Frontal cortex (tissue), 4 donors: ENCODE data around the gene MDN1. TPM values are rescaled to one million over a fixed set of nuclear protein-coding genes. Genes with fewer than 3 reads are reported as not detected.
A peak's percentile ranks its signal among the peaks of the same experiment; 100 is the strongest.
"Not testable (repeated sequence)": the region's sequence is repeated elsewhere in the genome, so short reads cannot be mapped to it uniquely, and the experiment has no call there.

ENCODE experiments used
- DNase-seq, 2 donors: peaks; one replicate each; pipeline ENCODE4 v3.0.0; 2012; ENCODE audit warnings: low spot score in 2 of 2
- FAIRE-seq: peaks from 2 replicates; lab custom pipeline; 2012; peaks lifted over from hg19 to GRCh38; lab: Jason Lieb, UNC
- total RNA-seq: library from RNA; depleted of rRNA; stranded (reverse); fragments of >200 nt; gene quantifications from one replicate; pipeline ENCODE4 v1.2.3, GENCODE V29; 2014
- donor health status: control.
- donor health status: control.
- donor health status: control.

MDN1 gene, protein sequence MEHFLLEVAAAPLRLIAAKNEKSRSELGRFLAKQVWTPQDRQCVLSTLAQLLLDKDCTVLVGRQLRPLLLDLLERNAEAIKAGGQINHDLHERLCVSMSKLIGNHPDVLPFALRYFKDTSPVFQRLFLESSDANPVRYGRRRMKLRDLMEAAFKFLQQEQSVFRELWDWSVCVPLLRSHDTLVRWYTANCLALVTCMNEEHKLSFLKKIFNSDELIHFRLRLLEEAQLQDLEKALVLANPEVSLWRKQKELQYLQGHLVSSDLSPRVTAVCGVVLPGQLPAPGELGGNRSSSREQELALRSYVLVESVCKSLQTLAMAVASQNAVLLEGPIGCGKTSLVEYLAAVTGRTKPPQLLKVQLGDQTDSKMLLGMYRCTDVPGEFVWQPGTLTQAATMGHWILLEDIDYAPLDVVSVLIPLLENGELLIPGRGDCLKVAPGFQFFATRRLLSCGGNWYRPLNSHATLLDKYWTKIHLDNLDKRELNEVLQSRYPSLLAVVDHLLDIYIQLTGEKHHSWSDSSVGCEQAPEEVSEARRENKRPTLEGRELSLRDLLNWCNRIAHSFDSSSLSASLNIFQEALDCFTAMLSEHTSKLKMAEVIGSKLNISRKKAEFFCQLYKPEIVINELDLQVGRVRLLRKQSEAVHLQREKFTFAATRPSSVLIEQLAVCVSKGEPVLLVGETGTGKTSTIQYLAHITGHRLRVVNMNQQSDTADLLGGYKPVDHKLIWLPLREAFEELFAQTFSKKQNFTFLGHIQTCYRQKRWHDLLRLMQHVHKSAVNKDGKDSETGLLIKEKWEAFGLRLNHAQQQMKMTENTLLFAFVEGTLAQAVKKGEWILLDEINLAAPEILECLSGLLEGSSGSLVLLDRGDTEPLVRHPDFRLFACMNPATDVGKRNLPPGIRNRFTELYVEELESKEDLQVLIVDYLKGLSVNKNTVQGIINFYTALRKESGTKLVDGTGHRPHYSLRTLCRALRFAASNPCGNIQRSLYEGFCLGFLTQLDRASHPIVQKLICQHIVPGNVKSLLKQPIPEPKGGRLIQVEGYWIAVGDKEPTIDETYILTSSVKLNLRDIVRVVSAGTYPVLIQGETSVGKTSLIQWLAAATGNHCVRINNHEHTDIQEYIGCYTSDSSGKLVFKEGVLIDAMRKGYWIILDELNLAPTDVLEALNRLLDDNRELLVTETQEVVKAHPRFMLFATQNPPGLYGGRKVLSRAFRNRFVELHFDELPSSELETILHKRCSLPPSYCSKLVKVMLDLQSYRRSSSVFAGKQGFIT (N-terminal part only)
- 23.6 TPM for total RNA-seq

DNA sequence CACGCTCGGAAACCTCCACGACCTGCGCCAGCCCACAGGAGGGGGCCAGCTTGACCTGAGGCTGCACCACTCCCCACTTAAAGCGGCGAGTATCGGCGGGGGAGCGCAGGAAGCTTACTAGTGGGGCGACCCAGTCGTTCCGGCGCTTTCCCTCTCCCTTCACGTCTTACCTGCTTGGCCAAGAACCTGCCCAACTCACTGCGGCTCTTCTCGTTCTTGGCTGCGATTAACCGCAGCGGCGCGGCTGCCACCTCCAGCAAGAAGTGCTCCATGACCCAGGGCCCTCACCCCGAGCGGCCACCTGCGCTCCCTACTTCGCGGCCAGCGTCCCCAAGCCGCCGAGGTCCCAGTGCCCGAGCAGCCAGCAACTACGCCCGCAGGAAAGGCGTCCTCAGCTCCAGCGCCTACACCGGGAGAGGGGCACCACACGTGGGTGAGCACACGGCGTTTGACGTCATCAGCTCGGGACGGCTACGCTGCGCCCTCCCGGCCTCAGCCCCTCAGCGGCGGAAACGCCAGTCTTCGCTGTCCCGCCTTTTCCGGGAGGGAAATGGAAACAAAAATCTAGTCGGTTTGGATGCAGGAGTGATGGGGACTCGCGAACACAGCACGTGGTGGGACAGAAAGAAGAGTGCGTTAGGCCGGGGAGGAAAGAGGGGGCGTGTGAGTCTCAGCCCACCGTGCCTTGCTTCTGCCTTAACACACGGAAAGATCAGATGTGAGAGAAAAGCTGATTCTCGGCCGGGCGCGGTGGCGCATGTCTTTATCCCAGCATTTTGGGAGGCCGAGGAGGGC is at the start of gene MDN1:
Gene MDN1 (minus strand): TSS at position 459 of the 795 bp plus-strand sequence. CDS start 187 bp downstream, at position 272.
- FAIRE-seq = no peak
- peak; percentile 75 to 92 for DNase-seq

GRCh38 chr6:89866024-89866678 is 46.6 kb upstream of the MDN1 start:
- FAIRE-seq (no peak), DNase-seq (no peak)

DNA sequence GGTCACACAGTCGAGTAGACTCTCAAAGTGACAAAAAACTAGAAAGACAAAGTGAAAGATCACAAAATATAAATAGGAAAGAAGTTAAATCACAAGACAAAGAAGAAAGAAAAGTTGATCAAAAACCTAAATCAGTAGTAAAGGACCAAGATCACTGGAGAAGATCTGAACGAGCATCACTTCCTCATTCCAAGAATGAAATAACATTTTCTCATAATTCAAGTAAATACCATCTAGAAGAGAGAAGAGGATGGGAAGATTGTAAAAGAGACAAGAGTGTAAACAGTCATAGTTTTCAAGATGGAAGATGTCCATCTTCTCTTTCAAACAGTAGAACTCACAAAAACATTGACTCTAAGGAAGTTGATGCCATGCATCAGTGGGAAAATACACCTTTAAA is 43.1 kb upstream of the MDN1 start:
- no peak for DNase-seq
- FAIRE-seq = no peak

GRCh38 chr6:89862273-89862672 is 42.7 kb upstream of the MDN1 start:
- FAIRE-seq (no peak), DNase-seq (no peak)

DNA sequence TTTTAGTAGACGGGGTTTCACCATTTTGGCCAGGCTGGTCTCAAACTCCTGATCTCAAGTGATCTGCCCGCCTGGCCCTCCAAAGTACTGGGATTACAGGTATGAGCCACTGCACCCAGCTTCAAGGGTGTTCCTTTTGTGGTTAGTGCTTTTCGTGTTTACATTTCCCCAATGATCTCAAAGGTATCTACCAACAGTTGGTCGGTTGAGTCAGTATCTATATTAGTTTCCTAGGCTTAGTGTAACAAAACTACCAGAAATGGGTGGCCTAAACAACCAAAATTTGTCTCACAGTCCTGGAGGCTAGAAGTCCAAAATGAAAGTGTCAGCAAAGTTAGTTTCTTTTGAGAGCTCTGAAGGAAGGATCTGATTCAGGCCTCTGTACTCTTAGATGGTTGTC is 40.1 kb upstream of the MDN1 start:
- DNase-seq = no peak
- no peak for FAIRE-seq

GRCh38 chr6:89858041-89858440 is 38.4 kb upstream of the MDN1 start:
- DNase-seq = no peak

GRCh38 chr6:89853068-89853467 is 33.5 kb upstream of the MDN1 start:
- FAIRE-seq (no peak), DNase-seq (no peak)

More at GRCh38 chr6:89858041-89858440, 38.4 kb upstream of the MDN1 start:
- FAIRE-seq = no peak

- not testable (repeated sequence) for FAIRE-seq
Observed at GRCh38 chr6:89847513-89847912, 27.9 kb upstream of the MDN1 start.

GRCh38 chr6:89843070-89843469 is 23.5 kb upstream of the MDN1 start:
- FAIRE-seq (no peak), DNase-seq (no peak)

More at GRCh38 chr6:89847513-89847912, 27.9 kb upstream of the MDN1 start:
- not testable (repeated sequence) for DNase-seq

GRCh38 chr6:89842228-89842627 is 22.6 kb upstream of the MDN1 start:
- FAIRE-seq = no peak

GRCh38 chr6:89840538-89840937 is 20.9 kb upstream of the MDN1 start:
- DNase-seq (no peak), FAIRE-seq (no peak)

More at GRCh38 chr6:89842228-89842627, 22.6 kb upstream of the MDN1 start:
- no peak for DNase-seq

DNA sequence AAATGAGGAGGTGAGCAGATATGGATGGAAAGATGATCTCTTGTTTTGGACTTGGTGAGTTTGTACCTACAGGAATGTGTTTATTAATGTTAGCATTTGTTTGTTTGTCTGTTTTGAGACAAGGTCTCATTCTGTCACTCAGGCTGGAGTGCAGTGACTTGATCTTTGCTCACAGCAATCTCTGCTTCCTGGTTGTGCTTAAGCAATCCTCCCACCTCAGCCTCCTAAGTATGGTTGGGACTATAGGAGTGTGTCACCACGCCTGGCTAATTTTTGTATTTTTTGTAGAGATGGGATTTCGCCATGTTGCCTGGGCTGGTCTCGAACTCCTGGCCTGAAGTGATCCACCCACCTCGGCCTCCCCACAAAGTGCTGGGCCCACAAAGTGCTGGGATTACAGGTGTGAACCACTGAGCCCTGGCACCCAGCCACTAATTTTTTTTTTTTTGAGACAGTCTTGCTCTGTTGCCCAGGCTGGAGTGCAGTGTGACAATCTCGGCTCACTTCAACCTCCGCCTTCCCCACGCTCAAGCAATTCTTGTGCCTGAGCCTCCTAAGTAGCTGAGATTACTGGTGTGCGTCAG is 17.1 kb upstream of the MDN1 start:
- no peak for FAIRE-seq

DNA sequence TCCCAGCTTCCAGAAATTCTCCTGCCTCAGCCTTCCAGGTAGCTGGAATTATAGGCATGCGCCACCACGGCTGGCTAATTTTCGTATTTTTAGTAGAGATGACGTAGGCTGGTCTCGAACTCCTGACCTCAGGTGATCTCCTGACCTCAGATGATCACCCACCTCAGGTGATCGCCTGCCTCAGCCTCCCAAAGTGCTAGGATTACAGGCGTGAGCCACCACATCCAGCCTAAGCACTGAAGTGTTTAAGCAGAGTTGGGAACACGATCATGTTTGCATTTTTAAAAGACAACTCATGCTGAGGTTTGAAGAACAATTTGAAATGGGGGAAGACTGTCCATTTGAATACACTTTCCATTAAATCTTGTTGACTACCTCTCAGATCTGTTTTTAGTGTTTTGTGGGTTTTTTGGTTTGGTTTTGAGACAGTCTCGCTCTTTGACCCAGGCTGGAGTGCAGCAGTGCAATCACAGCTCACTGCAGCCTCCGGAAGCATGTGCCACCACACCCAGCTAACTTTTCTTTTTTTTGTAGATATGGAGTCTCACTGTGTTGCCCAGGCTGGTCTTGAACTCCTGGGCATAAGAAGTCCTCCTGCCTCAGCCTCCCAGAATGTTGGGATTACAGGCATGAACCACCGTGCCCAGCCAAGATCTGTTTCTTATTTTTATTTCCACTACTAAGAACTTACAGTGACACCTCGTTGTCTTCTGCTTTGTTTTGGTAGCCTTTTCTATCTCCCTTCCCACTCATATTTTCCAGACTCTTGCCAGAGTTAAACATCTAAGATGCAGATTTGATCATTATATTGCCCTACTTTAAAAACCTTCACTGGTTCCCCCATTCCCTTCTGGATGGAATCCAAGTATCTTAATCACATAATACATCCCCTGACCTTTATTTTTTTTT is 15.5 kb upstream of the MDN1 start:
- DNase-seq = no peak
- FAIRE-seq = no peak

More for the DNA sequence above, 17.1 kb upstream of the MDN1 start:
- DNase-seq = no peak

DNA sequence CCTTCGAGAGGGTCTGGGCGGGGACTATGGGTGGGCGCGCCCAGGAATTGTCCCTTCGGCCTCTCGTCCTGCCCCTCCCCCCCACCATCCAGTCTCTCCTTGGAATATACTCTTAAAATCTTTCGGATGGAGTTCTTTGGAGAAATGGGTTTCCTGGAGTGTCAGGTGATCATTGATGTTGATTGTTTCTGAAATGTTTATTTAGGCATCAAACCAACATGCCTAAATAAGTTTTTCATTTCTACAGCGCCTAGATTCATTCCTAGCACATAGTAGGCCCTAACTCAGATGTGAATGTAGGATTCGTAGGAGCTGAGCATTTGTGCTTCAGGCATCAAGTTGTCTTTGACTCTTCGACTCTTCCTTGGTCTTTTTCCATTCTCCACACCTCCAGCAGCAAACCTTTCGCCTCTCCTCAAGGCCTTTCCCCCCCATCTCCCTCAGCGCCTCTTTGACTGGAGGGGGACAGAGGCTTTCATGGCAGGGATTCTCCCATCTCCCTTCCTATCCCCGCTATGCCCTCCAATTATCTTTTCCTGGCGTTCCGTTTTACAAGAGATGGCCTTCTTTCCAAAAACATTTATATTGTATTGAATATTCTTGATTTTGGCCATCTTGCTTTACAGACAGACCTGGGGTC is 10.7 kb upstream of the MDN1 start:
- FAIRE-seq (no peak), DNase-seq (no peak)

DNA sequence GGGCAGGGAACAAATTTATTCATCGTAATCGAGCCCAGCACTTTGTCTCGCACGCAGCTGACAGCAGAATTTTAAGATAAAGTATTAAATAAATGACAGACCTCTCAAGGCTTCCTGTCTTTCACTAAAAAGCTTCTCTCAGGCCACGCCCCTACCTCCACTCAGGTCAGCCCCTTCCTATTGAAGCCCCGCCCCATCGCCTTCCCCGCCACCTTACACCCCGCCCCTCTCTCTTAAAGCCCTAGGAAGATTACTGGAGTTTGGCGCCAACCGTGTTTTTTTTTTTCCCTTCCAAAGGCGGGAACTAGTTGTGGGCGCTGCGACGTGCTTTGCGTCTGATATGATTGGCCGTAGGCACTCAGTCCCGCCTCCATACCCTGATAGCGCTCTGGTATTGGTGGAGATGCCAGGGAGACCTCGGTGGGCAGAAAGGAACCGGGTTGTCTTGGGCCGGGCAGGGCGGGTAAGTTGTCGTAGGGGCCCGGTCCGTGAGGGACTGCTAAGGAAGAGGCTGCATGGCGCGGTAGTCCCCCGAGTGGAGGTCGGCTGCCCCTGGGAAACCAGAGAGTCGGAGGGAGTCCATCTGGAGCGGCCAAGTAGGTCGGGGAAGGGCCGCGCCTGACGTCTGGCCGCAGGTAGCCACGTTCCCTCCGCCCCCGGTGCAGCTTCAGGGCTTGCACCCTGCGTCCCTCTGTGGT is 10.0 kb upstream of the MDN1 start, which contains the start of gene CASP8AP2:
Gene CASP8AP2 (plus strand): TSS at position 409 of the 698 bp plus-strand sequence.
- peak; percentile 70 to 92 for DNase-seq
- no peak for FAIRE-seq

DNA sequence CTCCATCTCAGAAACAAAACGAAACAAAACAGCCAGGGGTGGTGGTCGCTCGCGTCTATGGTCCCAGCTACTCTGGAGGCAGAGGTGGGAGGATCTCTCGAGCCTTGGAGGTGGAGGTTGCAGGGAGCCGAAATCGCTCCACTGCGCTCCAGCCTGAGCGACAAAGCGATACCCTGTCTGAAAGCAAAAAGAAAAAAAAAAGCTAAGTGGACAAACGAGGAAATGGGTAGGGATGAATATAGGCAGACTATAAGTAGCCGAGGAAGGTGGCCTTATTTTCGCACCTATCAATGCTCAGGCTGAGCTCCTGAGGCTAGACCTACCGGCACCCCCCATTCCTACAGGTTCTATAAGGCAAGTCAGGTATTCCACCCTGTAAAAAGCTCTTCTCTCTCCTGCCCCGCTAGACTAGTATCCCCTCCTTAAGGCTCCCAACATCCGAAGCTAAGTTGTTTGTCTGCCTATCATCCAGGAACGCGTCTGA is 9.4 kb upstream of the MDN1 start:
- DNase-seq (no peak), FAIRE-seq (no peak)
